ENCODE data around the gene LMO7. TPM values are rescaled to one million over a fixed set of nuclear protein-coding genes. Genes with fewer than 3 reads are reported as not detected.
"Not testable (repeated sequence)": the region's sequence is repeated elsewhere in the genome, so short reads cannot be mapped to it uniquely, and the experiment has no call there.

Gene LMO7
- total RNA-seq, 2 donors from 2014 or later = 262 to 273 TPM

GRCh38 chr13:75787249-75787928 is 151.3 kb downstream of the LMO7 start:
- no peak for DNase-seq
- peak in 1 of 2 donors; percentile 66 for ATAC-seq
- intact Hi-C loops (cut with DNase I) = no loop called here

GRCh38 chr13:75788481-75788981 is 152.4 kb downstream of the LMO7 start:
- ATAC-seq (peak in 1 of 2 donors; percentile 77), DNase-seq (peak; percentile 38)
- intact Hi-C loops (cut with DNase I) = no loop called here

GRCh38 chr13:75789451-75790197 is 153.5 kb downstream of the LMO7 start:
- ATAC-seq (peak; percentile 27 to 42), DNase-seq (no peak)
- intact Hi-C loops (cut with DNase I) = no loop called here

- intact Hi-C loops (cut with DNase I) = no loop called here
- DNase-seq (no peak), ATAC-seq (no peak)
Measured at GRCh38 chr13:75790198-75790970, 154.3 kb downstream of the LMO7 start.

GRCh38 chr13:75792526-75793187 is 156.5 kb downstream of the LMO7 start:
- DNase-seq = no peak
- peak; percentile 22 to 55 for ATAC-seq

GRCh38 chr13:75793188-75793567 is 157.0 kb downstream of the LMO7 start:
- DNase-seq; ATAC-seq; intact Hi-C loops (cut with DNase I): not testable (repeated sequence)

More at GRCh38 chr13:75792526-75793187, 156.5 kb downstream of the LMO7 start:
- intact Hi-C loops (cut with DNase I) = no loop called here

- intact Hi-C loops (cut with DNase I) = no loop called here
- ATAC-seq = no peak
- no peak for DNase-seq
Measured at GRCh38 chr13:75794663-75795062, 158.5 kb downstream of the LMO7 start.

- DNase-seq (no peak), ATAC-seq (no peak)
- intact Hi-C loops (cut with DNase I) = no loop called here
Measured at GRCh38 chr13:75795274-75795673, 159.1 kb downstream of the LMO7 start.

GRCh38 chr13:75796825-75797224 is 160.7 kb downstream of the LMO7 start:
- intact Hi-C loops (cut with DNase I) = no loop called here
- ATAC-seq = no peak
- no peak for DNase-seq

- ATAC-seq (no peak), DNase-seq (no peak)
- intact Hi-C loops (cut with DNase I) = no loop called here
Measured at GRCh38 chr13:75797239-75797638, 161.1 kb downstream of the LMO7 start.

- DNase-seq (no peak), ATAC-seq (no peak)
- intact Hi-C loops (cut with DNase I) = no loop called here
Measured at GRCh38 chr13:75797719-75798118, 161.6 kb downstream of the LMO7 start.

- intact Hi-C loops (cut with DNase I) = no loop called here
- DNase-seq (no peak), ATAC-seq (peak in 1 of 2 donors; percentile 30)
Measured at GRCh38 chr13:75798353-75799255, 162.5 kb downstream of the LMO7 start.

- no peak for DNase-seq
- intact Hi-C loops (cut with DNase I) = loop anchor here in 1 of 2 donors (5.0 kb wide), 1 partner anchor 38 kb away; no protein-coding TSS in a partner anchor
- ATAC-seq = no peak
Measured at GRCh38 chr13:75800545-75800944, 164.4 kb downstream of the LMO7 start.

- intact Hi-C loops (cut with DNase I) = loop anchor here in 1 of 2 donors (5.0 kb wide), 1 partner anchor 39 kb away; no protein-coding TSS in a partner anchor
- ATAC-seq (no peak), DNase-seq (no peak)
Measured at GRCh38 chr13:75801388-75801945, 165.3 kb downstream of the LMO7 start.

- intact Hi-C loops (cut with DNase I) = loop anchor here in 1 of 2 donors (5.0 kb wide), 1 partner anchor 40 kb away; no protein-coding TSS in a partner anchor
- DNase-seq (no peak), ATAC-seq (no peak)
Measured at GRCh38 chr13:75802161-75802560, 166.0 kb downstream of the LMO7 start.

GRCh38 chr13:75803164-75803611 is 167.1 kb downstream of the LMO7 start:
- intact Hi-C loops (cut with DNase I) = loop anchor here in 1 of 2 donors (5.0 kb wide), 1 partner anchor 41 kb away; no protein-coding TSS in a partner anchor
- DNase-seq = no peak
- ATAC-seq = peak in 1 of 2 donors; percentile 9

GRCh38 chr13:75804054-75804453 is 167.9 kb downstream of the LMO7 start:
- intact Hi-C loops (cut with DNase I) = loop anchor here in 1 of 2 donors (5.0 kb wide), 1 partner anchor 42 kb away; no protein-coding TSS in a partner anchor
- ATAC-seq = peak; percentile 76 to 80

More at GRCh38 chr13:75804054-75804453, 167.9 kb downstream of the LMO7 start:
- DNase-seq = no peak

Measured in left cardiac atrium (tissue), 4 donors.